ENCODE results near the gene TRIM29.

GRCh38 chr11:120096369-120097191 is 41.3 kb downstream of the TRIM29 start:
- TF ChIP-seq ZNF24 (IDR thresholded peaks at IDR 0.05), result no peak
- no peak for TF ChIP-seq CTCFL (IDR thresholded peaks at IDR 0.05; ENCODE audit: borderline replicate concordance, insufficient read depth, low read depth, low read length, poor library complexity, severe bottlenecking)
- no peak for TF ChIP-seq GABPB1 (CRISPR knock-in tag; IDR thresholded peaks at IDR 0.05)
- peak; percentile 80 for TF ChIP-seq MAFG (tag; conservative IDR thresholded peaks at IDR 0.05)
- no peak for TF ChIP-seq POLR2AphosphoS5 (IDR thresholded peaks at IDR 0.05; ENCODE audit: control insufficient read depth, insufficient read depth, low read depth, low read length)
- no peak for TF ChIP-seq ZNF347 (CRISPR knock-in tag; IDR thresholded peaks at IDR 0.05; ENCODE audit: low read depth)
- no peak for TF ChIP-seq IFI16 (CRISPR knock-in tag; IDR thresholded peaks at IDR 0.05)
- TF ChIP-seq ATF2 (CRISPR knock-in tag; IDR thresholded peaks at IDR 0.05), result no peak
- no peak for TF ChIP-seq ZNF512 (tag; IDR thresholded peaks at IDR 0.05)
- TF ChIP-seq NBN (IDR thresholded peaks at IDR 0.05; ENCODE audit: low read depth), result no peak
